H1 (cell line): ENCODE data around the gene HLF. TPM values are rescaled to one million over a fixed set of nuclear protein-coding genes. Genes with fewer than 3 reads are reported as not detected.

ENCODE experiments used
- CTCF ChIA-PET: fragments of 300-600 bp; sonication (Branson Sonifier 250); formaldehyde crosslinking; loops from one replicate; lab custom pipeline; 2021; ENCODE audit not compliant: partially characterized antibody; lab: Charles Lee
- POLR2A ChIA-PET: fragments of 300-600 bp; sonication (Branson Sonifier 250); formaldehyde crosslinking; loops from one replicate; lab custom pipeline; 2021; ENCODE audit warnings: inconsistent platforms; ENCODE audit not compliant: partially characterized antibody; lab: Charles Lee
- DNase-seq, 2 experiments: peaks; one replicate each; pipeline versions ENCODE4 v3.0.0 to v3.0.0-alpha.2; 2010 to 2022; ENCODE audit warnings: low spot score in 2 of 2, low read depth in 1 of 2, mixed read lengths in 1 of 2
- FAIRE-seq: peaks from 2 replicates; lab custom pipeline; 2011; peaks lifted over from hg19 to GRCh38; lab: Jason Lieb, UNC
- H2AFZ ChIP-seq: 2 replicates; pipeline ENCODE4 v1.8.1; 2012; ENCODE audit warnings: low read length, inconsistent platforms
- H2AK5ac ChIP-seq: 2 replicates; pipeline ENCODE4 v1.6.1; 2013; ENCODE audit warnings: low read depth, low read length
- H2BK120ac ChIP-seq: replicated peaks from 2 replicates; pipeline ENCODE3; 2013; ENCODE audit warnings: low read depth, low read length, inconsistent platforms
- H2BK12ac ChIP-seq: 2 replicates; pipeline ENCODE4 v1.6.1; 2013; ENCODE audit warnings: low read depth, low read length
- H2BK15ac ChIP-seq: 2 replicates; pipeline ENCODE4 v1.6.1; 2013; ENCODE audit warnings: low read length
- H2BK20ac ChIP-seq: 2 replicates; pipeline ENCODE4 v1.6.1; 2013; ENCODE audit warnings: low read length
- H2BK5ac ChIP-seq: 2 replicates; pipeline ENCODE4 v1.6.1; 2013; ENCODE audit warnings: low read depth, low read length
- H3K14ac ChIP-seq: 2 replicates; pipeline ENCODE4 v1.6.1; 2013; ENCODE audit warnings: inconsistent platforms; ENCODE audit not compliant: insufficient read length
- H3K18ac ChIP-seq: 2 replicates; pipeline ENCODE4 v1.6.1; 2013; ENCODE audit warnings: low read length; ENCODE audit errors: extremely low read depth
- H3K23ac ChIP-seq: 2 replicates; pipeline ENCODE4 v1.6.1; 2013; ENCODE audit warnings: inconsistent platforms; ENCODE audit not compliant: insufficient read length
- H3K23me2 ChIP-seq: 2 replicates; pipeline ENCODE4 v1.6.1; 2013; ENCODE audit warnings: low read depth, low read length
- H3K27ac ChIP-seq: 2 replicates; pipeline ENCODE4 v1.6.1; 2011; ENCODE audit warnings: low read depth, low read length, inconsistent platforms
- H3K27me3 ChIP-seq, 4 experiments: replicated peaks in 1 of 4; 1 replicate in 1 of 4; 2 replicates in 3 of 4; pipeline versions ENCODE4 v1.6.1 to v1.8.1; 2011 to 2013; ENCODE audit warnings: low read length in 3 of 4, mild to moderate bottlenecking in 3 of 4, inconsistent platforms in 2 of 4, mixed read lengths in 2 of 4, moderate library complexity in 1 of 4; ENCODE audit not compliant: control insufficient read depth in 3 of 4, insufficient read depth in 3 of 4; ENCODE audit errors: extremely low read depth in 1 of 4
- H3K36me3 ChIP-seq, 4 experiments: 2 replicates each; pipeline versions ENCODE4 v1.6.1 to v1.8.1; 2011 to 2013; ENCODE audit warnings: mild to moderate bottlenecking in 4 of 4, low read length in 3 of 4, moderate library complexity in 2 of 4, control low read depth in 1 of 4, inconsistent platforms in 1 of 4; ENCODE audit not compliant: insufficient read depth in 4 of 4, control insufficient read depth in 2 of 4
- H3K4ac ChIP-seq: replicated peaks from 2 replicates; pipeline ENCODE3; 2013; ENCODE audit warnings: low read length, low read depth, mixed read lengths, inconsistent platforms; ENCODE audit not compliant: insufficient read length
- H3K4me1 ChIP-seq, 4 experiments: replicated peaks in 1 of 4; 1 replicate in 1 of 4; 2 replicates in 3 of 4; pipeline versions ENCODE4 v1.6.1 to v1.8.1; 2011 to 2013; ENCODE audit warnings: low read length in 3 of 4, inconsistent platforms in 2 of 4, mixed read lengths in 1 of 4; ENCODE audit not compliant: insufficient read depth in 4 of 4, control insufficient read depth in 3 of 4
- H3K4me2 ChIP-seq, 2 experiments: 2 replicates each; pipeline versions ENCODE4 v1.6.1 to v1.8.1; 2011 to 2013; ENCODE audit warnings: low read depth in 2 of 2, low read length in 2 of 2, control low read depth in 1 of 2, inconsistent platforms in 1 of 2, mild to moderate bottlenecking in 1 of 2; ENCODE audit not compliant: insufficient read depth in 1 of 2
- H3K4me3 ChIP-seq, 4 experiments: fragments of 200-600, 300-600 bp in 1 of 4; sonication (generic), shearing (Covaris generic), sonication (Bioruptor Twin) in 1 of 4; 2 replicates each; pipeline versions ENCODE4 v1.5.1 to v1.8.1; 2011 to 2016; ENCODE audit warnings: low read length in 4 of 4, low read depth in 3 of 4, control low read depth in 2 of 4, inconsistent platforms in 2 of 4, mild to moderate bottlenecking in 2 of 4, mixed read lengths in 1 of 4, moderate library complexity in 1 of 4; ENCODE audit not compliant: insufficient read depth in 2 of 4; ENCODE audit errors: extremely low read depth in 1 of 4
- H3K56ac ChIP-seq: replicated peaks from 2 replicates; pipeline ENCODE3; 2013; ENCODE audit warnings: low read depth, mild to moderate bottlenecking, mixed read lengths, low read length, inconsistent platforms; ENCODE audit not compliant: insufficient read length
- H3K79me1 ChIP-seq: 2 replicates; pipeline ENCODE4 v1.6.1; 2013; ENCODE audit warnings: low read depth, low read length, control low read depth
- H3K79me2 ChIP-seq, 2 experiments: 2 replicates each; pipeline versions ENCODE4 v1.6.1 to v1.8.1; 2012 to 2013; ENCODE audit warnings: low read length in 2 of 2, mild to moderate bottlenecking in 2 of 2, inconsistent platforms in 1 of 2; ENCODE audit not compliant: insufficient read depth in 2 of 2, control insufficient read depth in 1 of 2
- H3K9ac ChIP-seq, 4 experiments: replicated peaks in 1 of 4; 1 replicate in 1 of 4; 2 replicates in 3 of 4; pipeline versions ENCODE4 v1.6.1 to v1.8.1; 2011 to 2013; ENCODE audit warnings: low read depth in 3 of 4, low read length in 3 of 4, control low read depth in 2 of 4, mild to moderate bottlenecking in 2 of 4, moderate library complexity in 2 of 4, inconsistent platforms in 1 of 4; ENCODE audit errors: extremely low read depth in 1 of 4
- H3K9me3 ChIP-seq, 2 experiments: 2 replicates each; pipeline versions ENCODE4 v1.6.1 to v1.8.1; 2012 to 2013; ENCODE audit warnings: mild to moderate bottlenecking in 2 of 2, moderate library complexity in 2 of 2, control low read depth in 1 of 2, inconsistent platforms in 1 of 2, low read depth in 1 of 2, low read length in 1 of 2, mixed read lengths in 1 of 2; ENCODE audit not compliant: insufficient read depth in 2 of 2
- H4K20me1 ChIP-seq, 2 experiments: replicated peaks in 1 of 2; 2 replicates each; pipeline versions ENCODE3 to v1.8.1; 2011 to 2013; ENCODE audit warnings: inconsistent platforms in 2 of 2, low read length in 2 of 2, mild to moderate bottlenecking in 1 of 2; ENCODE audit not compliant: insufficient read depth in 2 of 2, control insufficient read depth in 1 of 2
- H4K5ac ChIP-seq: 2 replicates; pipeline ENCODE4 v1.6.1; 2013; ENCODE audit warnings: low read length, low read depth, mixed read lengths, inconsistent platforms; ENCODE audit not compliant: insufficient read length
- H4K8ac ChIP-seq: 2 replicates; pipeline ENCODE4 v1.8.0; 2013; ENCODE audit warnings: mild to moderate bottlenecking, moderate library complexity, low read length, inconsistent platforms; ENCODE audit not compliant: insufficient read depth; ENCODE audit errors: extremely low read depth
- H4K91ac ChIP-seq: replicated peaks from 2 replicates; pipeline ENCODE3; 2013; ENCODE audit warnings: low read length, mixed read lengths, inconsistent platforms; ENCODE audit not compliant: insufficient read length
- E2F6 ChIP-seq: IDR thresholded peaks from 2 replicates; pipeline ENCODE4 v1.6.1; 2012; ENCODE audit warnings: inconsistent platforms
- WGBS, 2 experiments: shearing (Covaris generic) in 1 of 2; methylation state at CpG; one replicate each; pipeline versions ENCODE4 v1.1.6 to v1.1.7; 2013 to 2015; ENCODE audit warnings: low lambda C conversion rate in 2 of 2, mixed read lengths in 2 of 2, inconsistent platforms in 1 of 2, low coverage in 1 of 2, missing lambda C conversion rate in 1 of 2; ENCODE audit not compliant: insufficient replicate concordance in 2 of 2, insufficient coverage in 1 of 2, insufficient read length in 1 of 2; ENCODE audit errors: extremely low coverage in 1 of 2, missing lambda C conversion rate in 1 of 2; 5-methylcytosine and 5-hydroxymethylcytosine counted together
- polyA plus RNA-seq, 7 experiments: library from polyadenylated mRNA; depleted of rRNA in 3 of 7; stranded (reverse) in 5 of 7; unstranded in 2 of 7; fragments of >200 nt in 5 of 7; fragments of 200-250 nt in 2 of 7; gene quantifications; 1 replicate in 5 of 7; 2 replicates in 1 of 7; 4 replicates in 1 of 7; pipeline versions ENCODE4 v1.2.1 to v1.2.3, GENCODE V29; 2011 to 2013; ENCODE audit warnings: missing spikeins in 2 of 7, mixed read lengths in 2 of 7
- total RNA-seq: library from RNA; stranded (reverse); fragmentation: NEBNext Ultra II Directional; extraction: Animal tissue kit (Norgen Biotek cat#: 25700); gene quantifications from 2 replicates; pipeline ENCODE4 v1.2.1, GENCODE V29; 2021

Gene HLF
- total and polyA plus RNA-seq, 2 of the 8 experiments (the other 6 are each of a cell fraction or from before 2014, with no cell fraction given) = 0.39 to 0.60 TPM

GRCh38 chr17:55341432-55341831 lies 76.7 kb downstream of the HLF start:
- Histone ChIP-seq H3K56ac (no peak overlapping the region), H3K4me2 (no peak overlapping the region), H2BK5ac (no peak overlapping the region), H4K8ac (no peak overlapping the region), H3K4me3 (no peak overlapping the region), H3K9ac (no peak overlapping the region), H4K5ac (no peak overlapping the region), H3K14ac (no peak overlapping the region), H2BK20ac (no peak overlapping the region), H4K20me1 (no peaks in the 10 kb centered on the region), H3K79me1 (no peaks in the 10 kb centered on the region), H3K23me2 (no peaks in the 10 kb centered on the region), H3K18ac (no peak overlapping the region), H3K27me3 (no peaks in the 10 kb centered on the region), H3K36me3 (no peaks in the 10 kb centered on the region), H3K27ac (no peak overlapping the region), H3K23ac (no peak overlapping the region), H2BK12ac (no peak overlapping the region), H2AK5ac (no peak overlapping the region), H3K79me2 (no peaks in the 10 kb centered on the region), H4K91ac (no peak overlapping the region), H2BK15ac (no peak overlapping the region), H2BK120ac (no peak overlapping the region), H2AFZ (no peak overlapping the region), H3K9me3 (no peaks in the 10 kb centered on the region), H3K4me1 (no peaks in the 10 kb centered on the region), H3K4ac (no peak overlapping the region)
- FAIRE-seq (no peak), DNase-seq (peak in 1 of 2 experiments; percentile 13)
- 87% methylated on average over 5 of the region's 5 CpGs; no CpG with 5 or more reads in 1 of the 2 experiments for WGBS, 2 experiments
- ChIA-PET CTCF (interaction anchor here (0.6 to 1.9 kb wide), 4 partner anchors 16 to 168 kb away, joined by 3 to 6 read pairs (median 4); no protein-coding TSS in a partner anchor), POLR2A (no interaction called here)
- TF ChIP-seq E2F6 = no peak
